GM12873 (cell line): Measurements from ENCODE around the gene RGS21.

Source experiments
- TF ChIP-seq, protein P1 (sequence below): IDR thresholded peaks from 2 replicates; pipeline ENCODE4 v1.5.1; 2012; ENCODE audit warnings: low read depth, mild to moderate bottlenecking, moderate library complexity, low read length, control low read depth; ENCODE audit not compliant: insufficient read depth; ENCODE audit errors: missing control alignments

RGS21 gene

GRCh38 chr1:192399161-192399560 lies 82.4 kb downstream of the RGS21 start:
- TF ChIP-seq, protein P1, sequence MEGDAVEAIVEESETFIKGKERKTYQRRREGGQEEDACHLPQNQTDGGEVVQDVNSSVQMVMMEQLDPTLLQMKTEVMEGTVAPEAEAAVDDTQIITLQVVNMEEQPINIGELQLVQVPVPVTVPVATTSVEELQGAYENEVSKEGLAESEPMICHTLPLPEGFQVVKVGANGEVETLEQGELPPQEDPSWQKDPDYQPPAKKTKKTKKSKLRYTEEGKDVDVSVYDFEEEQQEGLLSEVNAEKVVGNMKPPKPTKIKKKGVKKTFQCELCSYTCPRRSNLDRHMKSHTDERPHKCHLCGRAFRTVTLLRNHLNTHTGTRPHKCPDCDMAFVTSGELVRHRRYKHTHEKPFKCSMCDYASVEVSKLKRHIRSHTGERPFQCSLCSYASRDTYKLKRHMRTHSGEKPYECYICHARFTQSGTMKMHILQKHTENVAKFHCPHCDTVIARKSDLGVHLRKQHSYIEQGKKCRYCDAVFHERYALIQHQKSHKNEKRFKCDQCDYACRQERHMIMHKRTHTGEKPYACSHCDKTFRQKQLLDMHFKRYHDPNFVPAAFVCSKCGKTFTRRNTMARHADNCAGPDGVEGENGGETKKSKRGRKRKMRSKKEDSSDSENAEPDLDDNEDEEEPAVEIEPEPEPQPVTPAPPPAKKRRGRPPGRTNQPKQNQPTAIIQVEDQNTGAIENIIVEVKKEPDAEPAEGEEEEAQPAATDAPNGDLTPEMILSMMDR = no peak

- TF ChIP-seq, protein P1 = no peak
Observed at GRCh38 chr1:192401825-192402224, 85.0 kb downstream of the RGS21 start.

DNA sequence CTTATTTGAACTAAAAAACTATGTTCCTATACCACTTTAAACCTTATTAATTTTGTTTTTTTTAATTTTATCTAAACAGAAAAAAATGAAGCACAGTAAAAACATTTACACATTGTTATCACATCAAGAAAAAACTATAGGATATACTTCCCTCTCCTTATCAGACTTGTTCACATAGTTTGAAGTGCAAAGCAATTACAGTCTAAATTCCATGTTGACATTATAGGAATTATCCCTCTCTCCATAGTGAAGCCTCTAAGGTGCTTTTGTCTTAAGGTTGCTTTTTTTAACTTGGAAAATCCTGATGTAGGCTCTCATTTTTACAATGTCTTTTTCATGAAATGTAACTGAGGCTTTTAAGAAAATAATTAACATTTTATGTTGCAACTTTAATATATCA lies 85.8 kb downstream of the RGS21 start:
- TF ChIP-seq, protein P1 = no peak

GRCh38 chr1:192407206-192407605 lies 90.4 kb downstream of the RGS21 start:
- TF ChIP-seq, protein P1 = no peak
